NT2/D1 (cell line): ENCODE measurements around the gene RTP3.

Source experiments
- SUZ12 ChIP-seq: IDR thresholded peaks from 2 replicates; pipeline ENCODE4 v1.6.1; 2011; ENCODE audit not compliant: insufficient read length, insufficient read depth; ENCODE audit errors: extremely low read depth
- YY1 ChIP-seq: IDR thresholded peaks from 2 replicates; pipeline ENCODE4 v1.6.1; 2011; ENCODE audit not compliant: insufficient read length, insufficient read depth
- ZNF274 ChIP-seq: IDR thresholded peaks from 2 replicates; pipeline ENCODE4 v1.6.1; 2011; ENCODE audit warnings: mild to moderate bottlenecking, low read depth, low read length

GRCh38 chr3:46489875-46490274, 7.9 kb upstream of the RTP3 start:
- TF ChIP-seq SUZ12, result no peak
- TF ChIP-seq YY1, result no peak
- TF ChIP-seq ZNF274, result no peak
